ENCODE results near the gene AKIRIN2.

DNA sequence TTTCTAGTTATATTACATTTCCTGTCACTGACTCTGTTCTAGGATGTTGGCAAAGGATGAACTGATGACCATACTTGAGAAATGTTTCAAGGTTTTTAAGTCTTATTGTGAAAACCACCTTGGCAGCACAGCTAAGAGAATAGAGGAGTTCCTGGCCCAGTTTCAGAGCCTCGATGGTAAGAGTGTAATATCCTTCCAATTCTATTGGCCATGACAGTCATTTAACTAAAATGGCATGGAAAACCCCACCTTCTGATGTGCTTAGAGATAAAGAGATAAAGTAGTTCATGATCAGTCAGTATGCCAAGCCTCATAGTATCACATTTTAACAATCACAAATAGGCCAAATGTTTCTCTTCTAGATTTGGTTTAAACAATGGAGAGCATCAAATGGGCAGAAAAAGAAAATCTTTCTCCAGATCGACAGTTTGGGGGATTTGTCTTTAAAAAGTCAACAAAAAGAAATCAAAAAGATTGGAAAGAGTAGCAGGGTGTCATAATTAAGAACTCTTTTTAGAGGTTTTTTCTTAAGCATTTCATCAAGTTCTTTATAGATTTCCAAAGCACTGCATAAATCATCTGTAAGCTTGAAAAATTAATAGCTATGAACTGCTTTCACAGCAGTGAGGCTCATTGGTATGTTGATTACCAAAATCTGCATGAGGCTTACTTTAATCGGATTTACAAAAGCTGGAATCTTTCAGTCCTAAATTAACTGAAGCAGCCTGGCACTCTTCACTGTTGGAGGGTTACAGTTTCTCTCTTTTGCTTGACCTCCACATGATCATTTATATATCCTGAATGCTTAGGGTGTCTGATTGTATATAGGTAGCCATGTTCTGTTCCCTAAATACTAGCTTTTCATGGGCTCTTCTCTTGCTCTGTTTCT, 48.7 kb downstream of the AKIRIN2 start:
- TF ChIP-seq POLR2AphosphoS5 (IDR thresholded peaks at IDR 0.05) (no peak), EP300 (IDR thresholded peaks at IDR 0.05) (no peak)
- TF ChIP-seq, protein P1, sequence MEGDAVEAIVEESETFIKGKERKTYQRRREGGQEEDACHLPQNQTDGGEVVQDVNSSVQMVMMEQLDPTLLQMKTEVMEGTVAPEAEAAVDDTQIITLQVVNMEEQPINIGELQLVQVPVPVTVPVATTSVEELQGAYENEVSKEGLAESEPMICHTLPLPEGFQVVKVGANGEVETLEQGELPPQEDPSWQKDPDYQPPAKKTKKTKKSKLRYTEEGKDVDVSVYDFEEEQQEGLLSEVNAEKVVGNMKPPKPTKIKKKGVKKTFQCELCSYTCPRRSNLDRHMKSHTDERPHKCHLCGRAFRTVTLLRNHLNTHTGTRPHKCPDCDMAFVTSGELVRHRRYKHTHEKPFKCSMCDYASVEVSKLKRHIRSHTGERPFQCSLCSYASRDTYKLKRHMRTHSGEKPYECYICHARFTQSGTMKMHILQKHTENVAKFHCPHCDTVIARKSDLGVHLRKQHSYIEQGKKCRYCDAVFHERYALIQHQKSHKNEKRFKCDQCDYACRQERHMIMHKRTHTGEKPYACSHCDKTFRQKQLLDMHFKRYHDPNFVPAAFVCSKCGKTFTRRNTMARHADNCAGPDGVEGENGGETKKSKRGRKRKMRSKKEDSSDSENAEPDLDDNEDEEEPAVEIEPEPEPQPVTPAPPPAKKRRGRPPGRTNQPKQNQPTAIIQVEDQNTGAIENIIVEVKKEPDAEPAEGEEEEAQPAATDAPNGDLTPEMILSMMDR (IDR thresholded peaks at IDR 0.05), result no peak
